GM21447 (cell line): ENCODE measurements around the gene CNOT1.
"Not testable (repeated sequence)": the region's sequence is repeated elsewhere in the genome, so short reads cannot be mapped to it uniquely, and the experiment has no call there.

Experiments
- ATAC-seq: cut with Tn5 transposase; IDR thresholded peaks from one replicate; pipeline ENCODE4 v1.9.1; 2021; ENCODE audit not compliant: unreplicated experiment

Gene CNOT1

GRCh38 chr16:58638148-58639036 is 8.8 kb upstream of the CNOT1 start:
- no peak for ATAC-seq

- ATAC-seq, result not testable (repeated sequence)
These were observed 7.4 kb upstream of the CNOT1 start for GRCh38 chr16:58637021-58637420.

DNA sequence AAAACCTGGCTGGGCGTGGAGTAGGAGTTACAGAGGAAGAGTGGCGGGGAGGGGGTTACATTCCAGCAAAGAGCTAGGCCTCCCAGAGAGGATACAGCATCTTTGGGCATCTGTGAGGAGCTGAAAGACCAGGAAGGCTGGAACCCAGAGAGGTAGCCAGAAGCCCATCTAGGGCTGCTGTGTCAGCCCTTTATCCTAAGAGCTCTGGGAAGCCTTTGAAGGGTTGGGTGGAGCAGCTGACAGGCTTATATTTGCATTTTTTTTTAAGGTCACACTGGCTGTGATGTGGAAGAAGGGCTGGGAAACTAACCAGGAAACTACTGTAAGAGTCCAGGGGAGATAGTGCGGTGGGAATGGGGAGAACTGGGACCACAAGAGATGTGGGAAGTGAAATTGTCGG is 6.8 kb upstream of the CNOT1 start:
- no peak for ATAC-seq

- ATAC-seq, result no peak
These were observed 5.9 kb upstream of the CNOT1 start for GRCh38 chr16:58635502-58635901.

- ATAC-seq, result no peak
These were observed 4.7 kb upstream of the CNOT1 start for GRCh38 chr16:58634265-58634802.

GRCh38 chr16:58628845-58629732 is 537 bp downstream of the CNOT1 start:
- no peak for ATAC-seq

DNA sequence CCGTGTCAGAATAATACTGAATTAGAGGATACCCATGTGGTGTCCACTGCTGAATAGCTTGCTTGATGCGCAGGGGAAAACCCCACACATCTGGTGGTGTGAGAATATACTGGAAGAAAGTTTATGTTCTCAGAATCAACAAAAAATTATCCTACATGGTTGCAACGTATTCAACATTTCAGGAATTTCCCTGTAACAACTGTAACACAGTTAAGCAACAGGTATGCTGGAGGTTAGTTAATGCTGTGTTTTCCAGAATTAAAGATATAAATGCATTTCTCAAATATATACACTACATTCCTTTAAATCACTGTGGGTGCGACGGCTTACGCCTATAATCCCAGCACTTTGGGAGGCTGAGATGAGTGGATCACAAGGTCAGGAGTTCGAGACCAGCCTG is 5.4 kb downstream of the CNOT1 start:
- ATAC-seq, result no peak

DNA sequence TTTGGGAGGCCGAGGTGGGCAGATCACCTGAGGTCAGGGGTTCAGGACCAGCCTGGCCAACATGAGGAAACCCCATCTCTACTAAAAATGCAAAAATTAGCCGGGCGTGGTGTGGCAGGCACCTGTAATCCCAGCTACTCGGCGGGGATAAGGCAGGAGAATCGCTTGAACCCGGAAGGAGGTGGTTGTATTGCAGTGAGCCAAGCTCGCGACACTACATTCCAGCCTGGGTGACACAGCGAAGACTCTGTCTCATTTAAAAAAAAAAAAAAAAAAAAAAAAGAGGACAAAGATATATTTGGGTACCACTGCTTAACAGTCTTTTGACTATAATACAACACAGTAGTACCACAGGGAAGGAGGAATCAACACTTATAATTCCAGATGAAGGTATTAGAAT is 9.2 kb downstream of the CNOT1 start:
- no peak for ATAC-seq

GRCh38 chr16:58615280-58615679 is 14.3 kb downstream of the CNOT1 start:
- no peak for ATAC-seq

- no peak for ATAC-seq
These were observed 14.8 kb downstream of the CNOT1 start for GRCh38 chr16:58614860-58615259.

DNA sequence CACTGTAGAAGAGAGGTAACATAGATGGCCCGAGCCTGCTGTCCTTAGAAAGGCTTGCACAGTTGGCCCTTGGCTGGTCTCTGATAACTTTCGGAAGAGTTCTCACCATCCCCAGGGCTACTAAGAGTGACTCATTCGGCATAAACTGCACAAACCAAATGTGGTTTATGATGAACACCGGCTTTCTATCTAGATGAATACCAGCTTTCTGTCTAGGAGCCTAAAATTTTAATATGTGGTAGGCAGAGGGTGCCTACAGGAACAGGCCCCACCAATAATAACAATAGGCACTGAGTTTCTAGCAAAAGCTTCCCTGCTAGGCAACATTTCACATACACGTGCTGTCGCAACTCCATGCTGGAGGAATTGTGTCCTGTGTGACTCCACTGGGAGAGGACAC is 15.4 kb downstream of the CNOT1 start:
- ATAC-seq, result no peak

GRCh38 chr16:58612965-58613364 is 16.7 kb downstream of the CNOT1 start:
- ATAC-seq, result not testable (repeated sequence)

GRCh38 chr16:58608601-58609136 is 21.0 kb downstream of the CNOT1 start:
- no peak for ATAC-seq

- no peak for ATAC-seq
These were observed 24.1 kb downstream of the CNOT1 start for GRCh38 chr16:58605562-58605961.

GRCh38 chr16:58591083-58591482 is 38.5 kb downstream of the CNOT1 start:
- no peak for ATAC-seq

GRCh38 chr16:58589326-58589905 is 40.2 kb downstream of the CNOT1 start:
- ATAC-seq, result no peak

- ATAC-seq, result no peak
These were observed 41.2 kb downstream of the CNOT1 start for GRCh38 chr16:58588406-58588805.

- no peak for ATAC-seq
These were observed 43.1 kb downstream of the CNOT1 start for GRCh38 chr16:58586340-58587030.

DNA sequence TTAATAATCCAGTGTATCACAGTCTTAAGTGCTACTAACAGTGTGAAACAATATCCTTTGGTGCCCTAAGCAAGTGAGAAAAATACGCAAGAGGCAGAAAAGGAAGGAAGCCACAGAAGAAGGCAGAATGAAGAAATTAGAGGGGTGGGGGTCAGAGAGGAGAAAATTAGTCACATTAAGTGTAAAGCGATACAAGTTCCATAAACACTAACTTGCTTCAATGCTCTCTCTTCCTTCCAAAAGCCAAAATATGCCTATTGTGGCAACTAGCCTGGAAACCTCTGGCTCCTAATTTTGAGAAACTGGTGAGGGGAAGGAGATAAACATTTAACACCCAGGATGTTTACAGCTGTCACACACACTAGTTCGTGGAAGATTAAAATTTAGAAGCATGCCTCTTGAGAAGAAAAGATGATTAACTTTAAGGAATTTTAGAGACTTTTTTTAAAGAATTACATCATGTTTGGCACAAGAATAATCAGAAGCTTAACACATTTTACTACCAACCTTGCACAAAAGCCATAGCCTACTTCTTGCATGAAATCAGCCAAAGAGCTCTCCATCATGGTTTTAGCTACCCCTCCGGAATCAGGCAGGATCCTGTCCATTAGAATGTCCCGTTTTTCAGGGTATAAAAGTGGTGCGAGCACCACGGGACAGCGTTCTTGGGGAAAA is 44.7 kb downstream of the CNOT1 start:
- no peak for ATAC-seq
